H1 (cell line): ENCODE measurements around the gene RNF212B. TPM values are rescaled to one million over a fixed set of nuclear protein-coding genes. Genes with fewer than 3 reads are reported as not detected.

Source experiments
- CHD7 ChIP-seq: fragments of 300-600 bp; sonication (generic); IDR thresholded peaks from 2 replicates; pipeline ENCODE4 v1.7.1; 2012; ENCODE audit warnings: low read length, moderate library complexity, mild to moderate bottlenecking, inconsistent platforms; ENCODE audit not compliant: insufficient replicate concordance
- CTBP2 ChIP-seq: IDR thresholded peaks from 2 replicates; pipeline ENCODE4 v1.7.0; 2011; ENCODE audit warnings: borderline replicate concordance, mild to moderate bottlenecking, moderate library complexity, mixed read lengths, low read length; ENCODE audit not compliant: insufficient read depth, insufficient read length
- POLR2AphosphoS5 ChIP-seq: IDR thresholded peaks from 2 replicates; pipeline ENCODE4 v1.6.1; 2011; ENCODE audit warnings: low read depth, low read length
- SUZ12 ChIP-seq: fragments of 200-600 bp; sonication (generic); IDR thresholded peaks from 2 replicates; pipeline ENCODE4 v1.6.1; 2012; ENCODE audit warnings: mild to moderate bottlenecking, inconsistent platforms, low read length, moderate library complexity, mixed read lengths
- TBP ChIP-seq: IDR thresholded peaks from 2 replicates; pipeline ENCODE4 v1.6.1; 2011; ENCODE audit warnings: low read depth, low read length, improper control_type of control experiment
- polyA plus RNA-seq, 7 experiments: library from polyadenylated mRNA; depleted of rRNA in 3 of 7; stranded (reverse) in 5 of 7; unstranded in 2 of 7; fragments of >200 nt in 5 of 7; fragments of 200-250 nt in 2 of 7; gene quantifications; 1 replicate in 5 of 7; 2 replicates in 1 of 7; 4 replicates in 1 of 7; pipeline versions ENCODE4 v1.2.1 to v1.2.3, GENCODE V29; 2011 to 2013; ENCODE audit warnings: missing spikeins in 2 of 7, mixed read lengths in 2 of 7
- total RNA-seq: library from RNA; stranded (reverse); fragmentation: NEBNext Ultra II Directional; extraction: Animal tissue kit (Norgen Biotek cat#: 25700); gene quantifications from 2 replicates; pipeline ENCODE4 v1.2.1, GENCODE V29; 2021

Gene RNF212B
- total and polyA plus RNA-seq, 2 of the 8 experiments (the other 6 are each of a cell fraction or from before 2014, with no cell fraction given), result 0.95 to 1.2 TPM

- TF ChIP-seq CHD7 (no peak), CTBP2 (no peak), TBP (peak; percentile 60), SUZ12 (no peak), POLR2AphosphoS5 (peak; percentile 71; the same call in 1 of the 2 replicates)
Measured at GRCh38 chr14:23301969-23302289, 64.2 kb downstream of the RNF212B start (continued).
